Activated T-cell treated with anti-CD3 and anti-CD28 coated beads, Interleukin-2, amount 50 U/mL, for 4 hours (primary cell): ENCODE results near the gene HNF1B. TPM values are rescaled to one million over a fixed set of nuclear protein-coding genes. Genes with fewer than 3 reads are reported as not detected.

Experiments used
- ATAC-seq, 2 donors: fragments of 200-7000 bp; cut with Tn5 transposase; one replicate each; pipeline ENCODE4 v1.10.0; 2021
- DNase-seq: peaks from one replicate; pipeline ENCODE4 v3.0.0-alpha.2; 2020
- H3K27me3 Mint-ChIP-seq: one replicate; pipeline ENCODE4 v1.8.0; 2021; ENCODE audit warnings: low read depth, mixed read lengths
- H3K36me3 Mint-ChIP-seq: one replicate; pipeline ENCODE4 v1.8.0; 2022; ENCODE audit warnings: mixed read lengths; ENCODE audit not compliant: insufficient read depth
- H3K4me1 Mint-ChIP-seq: one replicate; pipeline ENCODE4 v1.8.0; 2021; ENCODE audit warnings: low read depth, mixed read lengths
- H3K4me3 Mint-ChIP-seq: one replicate; pipeline ENCODE4 v1.8.0; 2021; ENCODE audit warnings: mild to moderate bottlenecking, moderate library complexity, mixed read lengths
- H3K9me3 Mint-ChIP-seq: one replicate; pipeline ENCODE4 v1.8.0; 2021; ENCODE audit warnings: mixed read lengths
- total RNA-seq, 3 donors: library from RNA; stranded (reverse); gene quantifications; one replicate each; pipeline ENCODE4 v1.2.1, GENCODE V29; 2021

The HNF1B gene
- total RNA-seq, 3 donors from 2014 or later, result 0.16 TPM; not detected in 2

DNA sequence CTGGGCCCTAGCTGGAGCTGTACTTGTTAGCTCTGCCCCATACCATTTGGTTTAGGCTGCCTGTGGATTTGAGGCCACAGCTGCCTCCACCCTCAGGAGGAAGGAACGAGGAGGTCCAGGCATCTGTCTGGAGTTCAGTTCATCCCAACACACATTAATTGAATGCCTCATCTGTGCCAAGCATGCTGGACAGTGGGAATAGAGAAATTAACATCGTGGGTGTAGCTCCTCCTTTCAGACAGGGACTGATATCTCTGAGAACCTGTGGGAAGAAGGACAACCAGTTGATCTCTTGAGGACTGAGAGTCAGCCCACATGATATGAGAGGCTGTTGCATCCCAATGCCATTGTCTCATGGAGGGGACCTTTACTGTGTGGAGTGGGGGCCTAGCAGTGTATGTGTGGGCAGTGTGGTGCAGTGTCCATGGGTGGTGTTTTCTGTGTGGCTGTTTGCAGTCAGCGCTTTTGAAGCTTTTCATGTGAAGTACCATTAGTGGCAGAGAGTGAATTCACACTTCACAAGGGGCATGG, 72.2 kb downstream of the HNF1B start:
- no peak for DNase-seq
- H3K4me3 Mint-ChIP-seq, result no peak overlapping the region
- H3K4me1 Mint-ChIP-seq, result no peaks in the 10 kb centered on the region
- H3K27me3 Mint-ChIP-seq, result peaks cover 12% of the 10 kb centered on the region
- ATAC-seq, result no peak
- no peaks in the 10 kb centered on the region for H3K9me3 Mint-ChIP-seq
- no peaks in the 10 kb centered on the region for H3K36me3 Mint-ChIP-seq

DNA sequence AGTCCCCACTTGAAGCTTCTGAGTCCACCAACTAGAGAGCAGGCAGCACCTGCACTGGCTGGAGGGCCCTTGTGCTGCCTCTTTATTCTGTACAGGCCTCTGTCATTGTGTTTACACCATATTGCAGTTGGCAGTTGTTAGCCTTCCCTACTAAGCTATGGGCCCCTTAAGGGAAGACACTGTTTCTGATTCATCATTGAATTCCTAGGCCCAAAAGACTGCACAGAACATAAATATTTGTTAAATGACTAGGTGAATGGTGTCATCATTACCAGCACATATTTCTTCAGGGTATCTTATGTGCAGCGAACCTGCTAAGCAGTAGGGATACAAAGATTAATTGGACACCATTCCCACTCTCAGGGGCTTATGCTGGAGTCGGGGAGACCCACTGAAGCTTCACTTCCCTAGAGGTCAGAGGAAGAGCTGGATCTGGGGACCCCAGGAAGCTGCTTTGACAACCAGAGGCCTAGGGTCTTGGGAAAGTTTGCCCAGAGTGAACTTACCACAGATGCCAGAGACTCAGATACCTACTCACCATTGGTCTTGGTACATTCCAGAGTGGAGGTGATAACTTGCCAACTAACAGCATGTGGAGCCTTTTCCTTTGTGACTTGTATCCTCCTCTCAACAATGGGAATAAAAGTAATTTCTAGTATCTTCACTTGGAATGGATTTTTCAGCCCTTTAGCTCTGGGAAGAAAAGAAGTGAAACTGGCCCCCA, 72.9 kb downstream of the HNF1B start:
- ATAC-seq, result no peak
- no peaks in the 10 kb centered on the region for H3K9me3 Mint-ChIP-seq

DNA sequence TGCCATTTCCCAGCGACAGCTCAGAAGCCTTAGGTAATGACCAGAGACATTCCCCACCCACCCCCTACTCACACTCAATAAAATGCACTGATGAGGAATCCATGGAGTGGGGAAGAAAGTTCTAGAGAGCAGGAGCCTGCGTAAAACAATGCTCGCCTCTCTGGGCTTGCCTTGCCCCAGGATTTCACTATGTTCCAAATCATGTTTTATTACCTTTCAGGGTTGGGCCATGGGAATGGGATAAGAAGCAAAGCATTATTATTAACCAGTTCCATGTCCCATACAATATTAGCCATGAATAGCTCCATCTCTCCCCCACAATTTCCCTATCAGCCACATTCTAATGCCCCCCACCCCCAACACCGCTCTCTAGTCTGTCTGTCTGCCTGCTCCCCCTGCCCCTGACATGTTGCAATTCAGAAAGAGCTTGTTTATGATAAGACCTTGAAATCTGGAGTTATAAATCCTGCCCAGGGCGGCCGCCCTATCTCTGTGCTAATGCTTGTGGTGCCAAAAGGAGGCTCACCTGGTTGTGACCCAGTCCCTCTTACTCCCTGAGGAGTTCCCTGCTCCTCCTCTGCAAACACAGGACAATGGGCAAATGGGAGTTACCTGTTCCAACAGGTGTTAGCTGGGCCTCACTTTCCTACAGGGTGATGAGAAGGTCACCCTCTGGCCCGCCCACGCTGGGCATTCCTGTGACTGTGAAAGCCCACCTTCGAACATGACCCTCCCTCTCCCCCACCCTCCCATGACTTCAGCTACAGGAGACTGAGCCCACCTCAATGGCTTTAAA, 73.6 kb downstream of the HNF1B start:
- H3K4me3 Mint-ChIP-seq, result no peak overlapping the region
- ATAC-seq (no peak), DNase-seq (no peak)
- H3K4me1 Mint-ChIP-seq, result no peaks in the 10 kb centered on the region
- no peaks in the 10 kb centered on the region for H3K36me3 Mint-ChIP-seq
- peaks cover 3% of the 10 kb centered on the region for H3K27me3 Mint-ChIP-seq
- H3K9me3 Mint-ChIP-seq, result no peaks in the 10 kb centered on the region

More for the DNA sequence above, 72.9 kb downstream of the HNF1B start:
- Mint-ChIP-seq H3K4me1 (no peaks in the 10 kb centered on the region), H3K36me3 (no peaks in the 10 kb centered on the region), H3K27me3 (peaks cover 11% of the 10 kb centered on the region), H3K4me3 (no peak overlapping the region)
- no peak for DNase-seq

DNA sequence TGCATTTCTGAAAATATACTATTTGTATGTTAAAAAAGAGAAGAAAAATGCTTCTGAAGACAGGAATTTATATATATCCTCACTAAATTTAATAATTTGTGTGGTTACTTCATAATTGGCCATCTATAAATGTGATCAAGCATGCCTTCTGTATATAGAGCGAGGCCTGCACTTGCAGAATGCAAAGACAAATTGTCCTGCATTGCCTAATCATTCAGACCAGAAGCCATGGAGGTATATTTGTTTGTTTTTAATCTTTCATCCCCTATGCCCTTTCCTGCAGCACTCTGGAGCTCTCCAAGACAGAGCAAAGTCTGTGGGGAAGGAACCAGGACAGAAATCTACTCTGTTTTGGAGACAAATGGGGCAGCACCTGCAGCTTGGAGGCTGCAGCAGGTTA, 77.8 kb downstream of the HNF1B start:
- H3K4me3 Mint-ChIP-seq, result no peak overlapping the region
- DNase-seq (no peak), ATAC-seq (no peak)
- no peaks in the 10 kb centered on the region for H3K27me3 Mint-ChIP-seq
- H3K36me3 Mint-ChIP-seq, result no peaks in the 10 kb centered on the region
- H3K9me3 Mint-ChIP-seq, result no peaks in the 10 kb centered on the region
- no peaks in the 10 kb centered on the region for H3K4me1 Mint-ChIP-seq

DNA sequence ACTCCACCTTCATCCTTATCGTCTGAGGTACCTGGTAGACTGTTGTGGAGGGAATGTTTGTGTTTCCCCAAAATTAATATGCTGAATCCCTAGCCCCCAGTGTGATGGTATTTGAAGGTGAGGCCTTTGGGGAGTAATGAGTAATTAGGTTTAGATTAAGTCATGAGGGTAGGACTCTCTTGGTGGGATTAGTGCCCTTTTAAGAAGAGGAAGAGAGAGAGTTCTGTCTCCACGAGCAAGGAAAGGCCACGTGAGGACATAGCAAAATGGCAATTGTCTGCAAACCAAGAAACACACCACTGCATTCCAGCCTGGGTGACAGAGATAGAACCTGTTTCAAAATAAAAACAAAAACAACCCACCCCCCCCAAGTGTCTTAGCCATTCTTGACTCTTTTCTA, 80.6 kb downstream of the HNF1B start:
- no peak overlapping the region for H3K4me3 Mint-ChIP-seq
- ATAC-seq, result no peak

DNA sequence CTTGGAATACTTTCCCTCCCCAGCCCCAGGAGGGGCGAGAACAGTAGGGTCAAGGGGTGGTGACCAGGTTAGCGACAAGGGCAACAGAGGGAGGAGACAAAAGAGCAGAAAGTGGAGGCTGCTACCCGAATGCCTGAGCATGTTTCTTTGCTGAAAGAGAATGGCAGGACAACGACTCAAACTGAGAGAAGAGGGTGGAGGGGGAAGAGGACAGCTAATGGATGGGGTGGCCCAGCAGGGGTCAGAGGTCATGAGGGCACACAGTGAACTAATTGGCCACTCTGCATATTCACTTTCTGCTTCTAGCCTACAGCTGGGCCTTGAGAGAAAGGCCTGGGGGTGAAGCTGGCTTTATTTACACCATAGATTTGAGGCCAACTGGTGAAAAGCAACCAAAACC, 82.5 kb downstream of the HNF1B start:
- no peak for ATAC-seq
- Mint-ChIP-seq H3K9me3 (no peaks in the 10 kb centered on the region), H3K36me3 (no peaks in the 10 kb centered on the region), H3K4me1 (no peaks in the 10 kb centered on the region), H3K27me3 (peaks cover 7% of the 10 kb centered on the region), H3K4me3 (no peak overlapping the region)
- no peak for DNase-seq

More for the DNA sequence above, 80.6 kb downstream of the HNF1B start:
- H3K4me1 Mint-ChIP-seq, result no peaks in the 10 kb centered on the region
- peaks cover 6% of the 10 kb centered on the region for H3K27me3 Mint-ChIP-seq
- no peak for DNase-seq
- no peaks in the 10 kb centered on the region for H3K9me3 Mint-ChIP-seq
- no peaks in the 10 kb centered on the region for H3K36me3 Mint-ChIP-seq

DNA sequence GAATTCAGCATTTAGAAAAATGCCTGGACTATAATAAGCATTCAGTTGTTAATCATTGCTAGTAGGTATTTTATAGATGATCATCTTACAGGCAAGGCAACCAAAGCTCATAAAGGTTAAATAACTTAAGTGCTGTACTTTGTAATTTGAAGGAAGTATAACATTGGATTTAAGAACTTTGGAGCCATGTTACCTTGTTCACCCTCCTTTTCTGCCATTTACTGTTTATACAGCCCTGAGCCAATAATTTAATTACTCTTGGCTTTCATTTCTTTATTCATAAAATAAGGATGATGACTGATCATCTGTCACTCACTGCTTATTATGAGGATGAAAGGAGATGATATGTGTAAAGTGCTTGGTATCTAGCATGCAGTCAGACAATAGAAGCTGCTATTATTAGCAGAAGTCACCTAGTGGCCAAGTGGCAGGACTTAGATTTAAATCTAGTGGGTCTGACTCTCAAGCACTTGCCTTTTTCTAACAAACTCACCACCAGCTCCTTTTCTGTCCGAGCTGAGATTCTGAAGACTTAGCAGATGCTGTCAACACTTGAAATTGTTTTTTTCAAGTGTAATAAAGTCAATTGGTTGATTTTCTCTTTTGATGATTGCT, 83.4 kb downstream of the HNF1B start:
- no peak overlapping the region for H3K4me3 Mint-ChIP-seq
- H3K4me1 Mint-ChIP-seq, result no peaks in the 10 kb centered on the region
- H3K27me3 Mint-ChIP-seq, result peaks cover 7% of the 10 kb centered on the region
- H3K36me3 Mint-ChIP-seq, result no peaks in the 10 kb centered on the region
- DNase-seq (no peak), ATAC-seq (no peak)
- H3K9me3 Mint-ChIP-seq, result no peaks in the 10 kb centered on the region

DNA sequence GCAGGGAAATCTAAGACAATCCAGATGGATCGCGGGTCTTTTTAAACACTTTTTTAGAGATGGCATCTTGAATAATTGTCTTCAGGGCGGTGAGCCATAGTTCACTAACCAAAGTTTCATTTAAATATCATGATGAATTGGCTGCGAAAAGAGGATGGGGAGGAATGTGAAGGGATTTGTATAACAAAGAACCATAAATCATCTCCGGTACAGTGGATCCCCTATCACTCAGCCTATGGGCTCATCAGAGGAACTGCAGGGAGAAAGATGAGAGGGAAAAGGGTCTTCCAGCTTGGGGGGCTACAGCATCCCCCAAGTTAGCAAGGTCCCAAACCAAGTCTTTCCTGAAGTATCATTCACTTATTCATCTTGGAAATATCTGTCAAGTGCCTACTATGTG, 84.9 kb downstream of the HNF1B start:
- no peaks in the 10 kb centered on the region for H3K9me3 Mint-ChIP-seq
- no peaks in the 10 kb centered on the region for H3K36me3 Mint-ChIP-seq
- H3K4me3 Mint-ChIP-seq, result no peak overlapping the region
- ATAC-seq (no peak), DNase-seq (no peak)
- peaks cover 7% of the 10 kb centered on the region for H3K27me3 Mint-ChIP-seq
- H3K4me1 Mint-ChIP-seq, result no peaks in the 10 kb centered on the region

DNA sequence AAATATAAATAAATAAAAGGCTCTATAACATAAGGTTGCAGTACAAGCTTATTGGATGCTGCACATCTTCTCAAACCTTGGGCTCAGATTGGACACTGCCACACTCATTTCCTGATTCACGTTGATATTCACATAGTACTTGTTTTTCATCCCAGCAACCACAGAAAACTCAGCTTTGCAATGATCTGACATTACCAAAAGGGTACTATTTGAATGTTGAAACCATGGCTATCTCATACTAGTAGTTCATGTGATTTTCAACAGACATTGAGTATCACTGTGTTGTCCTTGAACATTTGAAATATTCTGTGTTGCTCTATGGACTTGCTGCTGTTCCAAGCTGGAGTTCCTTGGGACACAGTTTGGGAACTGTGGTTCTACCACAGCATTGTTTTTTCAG, 87.7 kb downstream of the HNF1B start:
- Mint-ChIP-seq H3K4me3 (no peak overlapping the region), H3K36me3 (no peaks in the 10 kb centered on the region), H3K9me3 (no peaks in the 10 kb centered on the region), H3K27me3 (peaks cover 11% of the 10 kb centered on the region), H3K4me1 (no peaks in the 10 kb centered on the region)
- DNase-seq (no peak), ATAC-seq (no peak)

DNA sequence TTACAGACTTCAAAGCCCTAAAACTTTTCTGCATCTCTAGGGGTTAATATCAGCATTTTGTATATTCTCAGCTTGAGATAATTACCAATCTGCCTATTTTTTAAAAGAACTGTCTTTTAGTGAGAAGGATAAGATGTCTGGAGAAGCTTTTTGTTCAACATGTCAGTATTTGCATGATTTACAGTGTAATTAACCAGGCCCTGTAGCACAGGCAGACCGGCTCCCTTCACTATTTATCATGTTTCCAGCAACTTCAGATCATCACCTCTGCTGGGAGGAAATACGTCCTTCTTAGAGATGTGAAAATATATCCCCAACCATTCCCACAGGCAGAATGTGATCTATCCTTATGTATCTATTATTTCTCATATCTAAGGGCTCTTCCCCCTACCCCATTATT, 93.0 kb downstream of the HNF1B start:
- Mint-ChIP-seq H3K4me1 (no peaks in the 10 kb centered on the region), H3K36me3 (no peaks in the 10 kb centered on the region), H3K27me3 (peaks cover 43% of the 10 kb centered on the region), H3K9me3 (no peaks in the 10 kb centered on the region), H3K4me3 (no peak overlapping the region)
- DNase-seq, result no peak
- ATAC-seq, result no peak

DNA sequence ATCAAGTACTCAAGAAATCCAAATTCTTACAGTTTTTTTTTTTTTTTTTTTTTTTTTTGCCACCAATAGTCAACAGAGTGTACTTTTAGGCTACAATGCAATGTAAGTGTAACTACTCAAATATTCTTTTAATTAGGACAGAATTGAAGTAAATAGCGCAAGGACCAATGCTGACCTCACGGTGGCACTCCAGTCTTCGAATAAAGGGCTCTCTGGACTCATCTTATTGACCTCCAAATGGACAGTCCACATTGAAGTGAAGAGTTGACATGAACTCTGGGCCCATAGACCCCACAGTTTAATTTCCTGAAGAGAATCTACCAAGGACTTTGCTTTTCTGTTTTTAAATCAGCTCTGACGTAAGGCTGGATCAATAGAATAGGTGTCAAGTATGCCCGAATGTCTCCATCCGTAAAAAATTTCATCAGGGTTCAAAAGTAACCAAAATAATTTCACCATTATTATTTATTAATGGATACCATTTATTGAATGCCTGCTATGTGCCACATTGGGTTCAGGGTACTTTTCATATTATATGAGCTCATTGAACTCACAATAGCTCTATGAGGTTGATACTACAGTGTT, 94.3 kb downstream of the HNF1B start:
- Mint-ChIP-seq H3K4me3 (no peak overlapping the region), H3K4me1 (no peaks in the 10 kb centered on the region), H3K36me3 (no peaks in the 10 kb centered on the region), H3K27me3 (peaks cover 56% of the 10 kb centered on the region), H3K9me3 (no peaks in the 10 kb centered on the region)
- no peak for ATAC-seq
- no peak for DNase-seq

DNA sequence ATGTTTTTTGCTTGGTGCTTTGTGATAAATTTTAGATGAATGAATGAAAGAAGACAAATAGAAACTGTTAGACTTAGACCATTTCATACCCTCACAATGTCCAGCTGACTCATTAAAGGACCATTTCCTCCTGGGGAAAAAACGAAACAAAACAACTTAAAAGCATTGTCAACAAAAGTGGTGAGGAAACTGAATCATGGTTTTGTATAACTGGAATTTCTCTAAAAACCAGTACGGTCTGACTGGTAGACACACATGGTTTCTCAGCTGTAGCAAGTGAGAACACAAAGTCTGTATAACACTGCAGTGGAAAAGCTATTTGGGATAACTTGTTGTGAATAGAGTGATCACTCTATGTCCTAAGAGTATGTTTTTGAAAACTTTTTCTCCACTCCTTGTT, 96.3 kb downstream of the HNF1B start:
- DNase-seq (no peak), ATAC-seq (no peak)
- Mint-ChIP-seq H3K4me3 (no peak overlapping the region), H3K4me1 (peaks cover 5% of the 10 kb centered on the region), H3K27me3 (peaks cover 68% of the 10 kb centered on the region), H3K36me3 (no peaks in the 10 kb centered on the region), H3K9me3 (no peaks in the 10 kb centered on the region)

DNA sequence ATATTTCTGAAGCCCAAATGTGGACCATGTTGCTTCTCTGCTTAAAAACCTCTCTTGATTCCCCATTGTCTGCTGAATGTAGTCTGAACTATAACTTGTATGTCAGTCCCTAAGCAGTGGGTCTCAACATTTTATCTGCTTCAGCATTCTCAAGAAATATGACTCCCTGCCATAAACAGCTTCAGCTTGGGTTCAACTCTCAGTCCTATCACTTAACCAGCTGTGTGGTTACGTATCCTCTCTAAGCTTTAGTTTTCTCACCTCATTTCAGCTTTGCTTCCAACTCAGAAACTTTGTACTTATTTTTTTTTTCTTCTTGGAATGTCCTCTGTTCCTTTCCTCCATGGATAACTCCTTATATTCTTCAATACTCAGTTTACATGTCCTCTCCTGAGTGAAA, 97.0 kb downstream of the HNF1B start:
- H3K4me1 Mint-ChIP-seq, result peaks cover 8% of the 10 kb centered on the region
- H3K27me3 Mint-ChIP-seq, result peaks cover 66% of the 10 kb centered on the region
- ATAC-seq (no peak), DNase-seq (no peak)
- no peak overlapping the region for H3K4me3 Mint-ChIP-seq
- H3K9me3 Mint-ChIP-seq, result no peaks in the 10 kb centered on the region
- no peaks in the 10 kb centered on the region for H3K36me3 Mint-ChIP-seq

DNA sequence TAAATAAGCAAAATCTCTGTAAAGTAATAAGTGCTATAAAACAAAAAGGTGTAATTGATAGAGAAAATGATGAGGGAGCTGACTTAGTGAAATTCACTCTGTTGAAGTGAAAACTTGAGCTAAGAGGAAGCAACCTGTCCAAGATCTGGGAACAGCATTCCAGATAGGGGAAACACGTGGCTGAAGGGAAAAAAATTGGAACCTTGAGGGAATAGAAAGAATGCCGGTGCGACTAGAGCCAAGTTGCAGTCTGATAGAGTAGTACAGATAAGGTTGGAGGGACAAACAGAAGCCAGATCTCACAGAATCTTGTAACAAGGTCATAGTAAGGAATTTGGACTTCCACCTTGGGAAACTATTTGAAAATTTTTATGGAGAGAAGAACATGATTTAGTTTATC, 101.0 kb downstream of the HNF1B start:
- DNase-seq, result no peak
- Mint-ChIP-seq H3K9me3 (no peaks in the 10 kb centered on the region), H3K36me3 (peaks cover 15% of the 10 kb centered on the region), H3K27me3 (peaks cover 40% of the 10 kb centered on the region), H3K4me3 (peak overlapping the region; percentile 98), H3K4me1 (peaks cover 33% of the 10 kb centered on the region)
- ATAC-seq, result no peak
